Left cardiac atrium (tissue), 2 donors: ENCODE measurements around the gene SERPINB11. TPM values are rescaled to one million over a fixed set of nuclear protein-coding genes. Genes with fewer than 3 reads are reported as not detected.

Experiments
- total RNA-seq, 2 donors: library from RNA; stranded (reverse); fragmentation: NEBNext Ultra II Directional; extraction: Animal tissue kit (Norgen Biotek cat#: 25700); gene quantifications; one replicate each; pipeline ENCODE4 v1.2.1, GENCODE V29; 2021
- donor health status: DM: no; HTN: yes; CAD: no; lungs with severe emphysema.
- donor health status: DM: yes; HTN: yes; CAD: no.

SERPINB11 gene
- total RNA-seq, 2 donors from 2014 or later: not detected

Other genes starting within 250 kb of the SERPINB11 start
- not detected for gene SERPINB5, start 226.0 kb upstream of the SERPINB11 start, total RNA-seq
- gene SERPINB12, start 160.6 kb upstream of the SERPINB11 start, total RNA-seq: not detected
- gene SERPINB13, start 115.6 kb upstream of the SERPINB11 start, total RNA-seq: not detected
- not detected for gene SERPINB4, start 58.7 kb upstream of the SERPINB11 start, total RNA-seq
- gene SERPINB3, start 41.1 kb upstream of the SERPINB11 start, total RNA-seq: not detected
- gene SERPINB7, start 72.5 kb downstream of the SERPINB11 start, total RNA-seq: not detected
- under 1 TPM in 1 of 2 donors, not detected in 1; 0.37 TPM for gene SERPINB2, start 184.7 kb downstream of the SERPINB11 start, total RNA-seq
- gene SERPINB10, start 205.0 kb downstream of the SERPINB11 start, total RNA-seq: not detected
- gene HMSD, start 246.3 kb downstream of the SERPINB11 start, total RNA-seq: under 1 TPM in 1 of 2 donors, not detected in 1; 0.09 TPM